Liver (tissue), 9 donors: Measurements from ENCODE around the gene URI1. TPM values are rescaled to one million over a fixed set of nuclear protein-coding genes. Genes with fewer than 3 reads are reported as not detected.

Experiments
- DNase-seq: peaks from one replicate; pipeline ENCODE4 v3.0.0-alpha.2; 2017; ENCODE audit warnings: low spot score
- H3K27ac ChIP-seq, 2 donors: one replicate each; pipeline ENCODE4 v1.7.0; 2013; ENCODE audit warnings: inconsistent platforms in 2 of 2, low read length in 2 of 2, control low read depth in 1 of 2, low read depth in 1 of 2, mild to moderate bottlenecking in 1 of 2
- H3K27me3 ChIP-seq, 4 donors: one replicate each; pipeline versions ENCODE4 v1.6.1 to v1.7.0; 2013; ENCODE audit warnings: low read length in 3 of 4, inconsistent platforms in 1 of 4, mild to moderate bottlenecking in 1 of 4, moderate library complexity in 1 of 4; ENCODE audit not compliant: control insufficient read depth in 4 of 4, insufficient read depth in 4 of 4
- H3K36me3 ChIP-seq, 4 donors: one replicate each; pipeline versions ENCODE4 v1.6.1 to v1.7.0; 2013; ENCODE audit warnings: low read length in 3 of 4, mild to moderate bottlenecking in 3 of 4, low read depth in 1 of 4, moderate library complexity in 1 of 4; ENCODE audit not compliant: control insufficient read depth in 4 of 4, insufficient read depth in 3 of 4
- H3K4me1 ChIP-seq, 4 donors: one replicate each; pipeline versions ENCODE4 v1.6.1 to v1.7.0; 2013; ENCODE audit warnings: low read length in 3 of 4, mild to moderate bottlenecking in 3 of 4, moderate library complexity in 1 of 4; ENCODE audit not compliant: control insufficient read depth in 4 of 4, insufficient read depth in 4 of 4
- H3K4me3 ChIP-seq, 3 donors: one replicate each; pipeline versions ENCODE4 v1.6.1 to v1.7.0; 2013; ENCODE audit warnings: low read length in 3 of 3, control low read depth in 1 of 3, low read depth in 1 of 3, mild to moderate bottlenecking in 1 of 3
- H3K9ac ChIP-seq, 2 donors: one replicate each; pipeline ENCODE4 v1.7.0; 2013; ENCODE audit warnings: low read length in 2 of 2, mild to moderate bottlenecking in 2 of 2, moderate library complexity in 2 of 2, control low read depth in 1 of 2, low read depth in 1 of 2
- H3K9me3 ChIP-seq, 4 donors: one replicate each; pipeline versions ENCODE4 v1.6.1 to v1.7.0; 2013; ENCODE audit warnings: low read length in 3 of 4; ENCODE audit not compliant: control insufficient read depth in 4 of 4
- EGR1 ChIP-seq, 2 donors: IDR thresholded peaks; 2 replicates each; pipeline ENCODE4 v1.6.1; 2016 to 2018; ENCODE audit warnings: antibody characterized with exemption in 2 of 2, low read depth in 2 of 2
- FOXA1 ChIP-seq: IDR thresholded peaks from 2 replicates; pipeline ENCODE4 v1.6.1; 2016; ENCODE audit warnings: antibody characterized with exemption
- FOXA2 ChIP-seq: IDR thresholded peaks from 2 replicates; pipeline ENCODE4 v1.6.1; 2016; ENCODE audit warnings: antibody characterized with exemption
- GABPA ChIP-seq, 2 donors: IDR thresholded peaks in 1 of 2; conservative IDR thresholded peaks in 1 of 2; 2 replicates each; pipeline ENCODE4 v1.6.1; 2016; ENCODE audit warnings: antibody characterized with exemption in 2 of 2, mild to moderate bottlenecking in 1 of 2, moderate library complexity in 1 of 2
- HNF4G ChIP-seq: IDR thresholded peaks from 2 replicates; pipeline ENCODE4 v1.6.1; 2016; ENCODE audit warnings: antibody characterized with exemption
- JUND ChIP-seq, 2 donors: IDR thresholded peaks; 2 replicates each; pipeline ENCODE4 v1.6.1; 2016; ENCODE audit warnings: antibody characterized with exemption in 2 of 2
- RAD21 ChIP-seq, 2 donors: IDR thresholded peaks; 2 replicates each; pipeline ENCODE4 v1.6.1; 2016; ENCODE audit warnings: antibody characterized with exemption in 2 of 2, mild to moderate bottlenecking in 2 of 2
- RXRA ChIP-seq, 2 donors: IDR thresholded peaks; 2 replicates each; pipeline ENCODE4 v1.6.1; 2017 to 2018; ENCODE audit warnings: antibody characterized with exemption in 2 of 2, mild to moderate bottlenecking in 1 of 2
- SP1 ChIP-seq: IDR thresholded peaks from 2 replicates; pipeline ENCODE4 v1.6.1; 2018; ENCODE audit warnings: antibody characterized with exemption, mild to moderate bottlenecking
- TAF1 ChIP-seq: conservative IDR thresholded peaks from 2 replicates; pipeline ENCODE4 v1.6.1; 2016; ENCODE audit warnings: antibody characterized with exemption, mild to moderate bottlenecking
- YY1 ChIP-seq: IDR thresholded peaks from 2 replicates; pipeline ENCODE4 v1.6.1; 2016; ENCODE audit warnings: antibody characterized with exemption, mild to moderate bottlenecking
- WGBS: extraction: QIAGEN DNeasy Blood & Tissue Kit; methylation state at CpG from one replicate; pipeline ENCODE4 v1.1.7; 2013; 5-methylcytosine and 5-hydroxymethylcytosine counted together
- polyA plus RNA-seq, 2 donors: library from polyadenylated mRNA; stranded (reverse) in 1 of 2; unstranded in 1 of 2; fragments of 200-250 nt in 1 of 2; fragments of >200 nt in 1 of 2; fragmentation: Nextera tagmentation in 1 of 2; extraction: Ambion mirVana in 1 of 2; gene quantifications; one replicate each; pipeline versions ENCODE4 v1.2.1 to v1.2.3, GENCODE V29; 2013 to 2015
- total RNA-seq, 2 donors: library from RNA; depleted of rRNA; stranded (reverse); fragments of >200 nt; gene quantifications; one replicate each; pipeline ENCODE4 v1.2.3, GENCODE V29; 2014
- TF ChIP-seq, protein P1 (sequence below): fragments of 150-350 bp; IDR thresholded peaks from 2 replicates; pipeline ENCODE4 v1.5.1; 2017; ENCODE audit warnings: improper control_type of control experiment, low read depth, low read length; ENCODE audit not compliant: missing input control
- TF ChIP-seq, protein P2 (sequence below): IDR thresholded peaks from 2 replicates; pipeline ENCODE4 v1.6.1; 2016; ENCODE audit warnings: antibody characterized with exemption
- TF ChIP-seq, protein P3 (sequence below): IDR thresholded peaks from 2 replicates; pipeline ENCODE4 v1.6.1; 2016; ENCODE audit warnings: antibody characterized with exemption
- TF ChIP-seq, protein P4 (sequence below): IDR thresholded peaks from 2 replicates; pipeline ENCODE4 v1.6.1; 2016; ENCODE audit warnings: antibody characterized with exemption, mild to moderate bottlenecking
- TF ChIP-seq, protein P5 (sequence below): IDR thresholded peaks from 2 replicates; pipeline ENCODE4 v1.6.1; 2016; ENCODE audit warnings: antibody characterized with exemption
- donor health status: healthy.
- donor health status: healthy.
- donor health status: healthy.
- donor health status: healthy.
- donor health status: healthy.

Gene URI1
- total and polyA plus RNA-seq, 4 donors: 12.2 to 29.5 (median 15.7) TPM

DNA sequence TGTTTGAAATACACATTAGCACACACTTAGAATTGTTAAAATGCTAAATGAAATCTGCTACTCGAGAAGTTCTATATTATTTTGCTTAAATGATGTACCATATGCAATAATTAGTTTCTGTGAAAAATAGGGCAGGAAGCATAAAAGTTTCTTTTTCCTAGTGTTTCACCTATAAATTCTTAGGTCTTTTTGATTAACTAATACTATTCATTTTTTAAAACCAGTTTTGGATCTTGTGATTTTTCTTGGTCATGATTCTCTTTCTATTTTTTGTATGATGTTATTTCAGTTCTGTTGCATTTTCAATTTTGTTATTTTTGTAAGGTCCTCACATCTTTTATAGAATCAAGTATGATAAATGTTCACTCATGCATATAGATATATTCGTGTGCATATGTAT lies 66.1 kb downstream of the URI1 start:
- no peaks in the 10 kb centered on the region for H3K4me1 ChIP-seq
- 97% methylated on average over 2 of the region's 2 CpGs for WGBS
- H3K36me3 ChIP-seq: peaks cover 0 to 20% (median 15%) of the 10 kb centered on the region in 4 donors
- no peak for DNase-seq
- H3K9ac ChIP-seq: no peak overlapping the region
- H3K4me3 ChIP-seq: no peak overlapping the region
- H3K9me3 ChIP-seq: no peaks in the 10 kb centered on the region
- no peak overlapping the region for H3K27ac ChIP-seq
- TF ChIP-seq, protein P1, sequence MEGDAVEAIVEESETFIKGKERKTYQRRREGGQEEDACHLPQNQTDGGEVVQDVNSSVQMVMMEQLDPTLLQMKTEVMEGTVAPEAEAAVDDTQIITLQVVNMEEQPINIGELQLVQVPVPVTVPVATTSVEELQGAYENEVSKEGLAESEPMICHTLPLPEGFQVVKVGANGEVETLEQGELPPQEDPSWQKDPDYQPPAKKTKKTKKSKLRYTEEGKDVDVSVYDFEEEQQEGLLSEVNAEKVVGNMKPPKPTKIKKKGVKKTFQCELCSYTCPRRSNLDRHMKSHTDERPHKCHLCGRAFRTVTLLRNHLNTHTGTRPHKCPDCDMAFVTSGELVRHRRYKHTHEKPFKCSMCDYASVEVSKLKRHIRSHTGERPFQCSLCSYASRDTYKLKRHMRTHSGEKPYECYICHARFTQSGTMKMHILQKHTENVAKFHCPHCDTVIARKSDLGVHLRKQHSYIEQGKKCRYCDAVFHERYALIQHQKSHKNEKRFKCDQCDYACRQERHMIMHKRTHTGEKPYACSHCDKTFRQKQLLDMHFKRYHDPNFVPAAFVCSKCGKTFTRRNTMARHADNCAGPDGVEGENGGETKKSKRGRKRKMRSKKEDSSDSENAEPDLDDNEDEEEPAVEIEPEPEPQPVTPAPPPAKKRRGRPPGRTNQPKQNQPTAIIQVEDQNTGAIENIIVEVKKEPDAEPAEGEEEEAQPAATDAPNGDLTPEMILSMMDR: no peak
- TF ChIP-seq FOXA2 (no peak), TAF1 (no peak), JUND (IDR thresholded peaks at IDR 0.05) (no peak), FOXA1 (no peak), YY1 (no peak), GABPA (IDR thresholded peaks at IDR 0.05 in 1 of 2, conservative IDR thresholded peaks at IDR 0.05 in 1 of 2) (no peak), HNF4G (no peak)
- TF ChIP-seq, protein P2, sequence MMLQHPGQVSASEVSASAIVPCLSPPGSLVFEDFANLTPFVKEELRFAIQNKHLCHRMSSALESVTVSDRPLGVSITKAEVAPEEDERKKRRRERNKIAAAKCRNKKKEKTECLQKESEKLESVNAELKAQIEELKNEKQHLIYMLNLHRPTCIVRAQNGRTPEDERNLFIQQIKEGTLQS: no peak
- TF ChIP-seq, protein P3, sequence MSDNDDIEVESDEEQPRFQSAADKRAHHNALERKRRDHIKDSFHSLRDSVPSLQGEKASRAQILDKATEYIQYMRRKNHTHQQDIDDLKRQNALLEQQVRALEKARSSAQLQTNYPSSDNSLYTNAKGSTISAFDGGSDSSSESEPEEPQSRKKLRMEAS: no peak
- no peaks in the 10 kb centered on the region for H3K27me3 ChIP-seq

DNA sequence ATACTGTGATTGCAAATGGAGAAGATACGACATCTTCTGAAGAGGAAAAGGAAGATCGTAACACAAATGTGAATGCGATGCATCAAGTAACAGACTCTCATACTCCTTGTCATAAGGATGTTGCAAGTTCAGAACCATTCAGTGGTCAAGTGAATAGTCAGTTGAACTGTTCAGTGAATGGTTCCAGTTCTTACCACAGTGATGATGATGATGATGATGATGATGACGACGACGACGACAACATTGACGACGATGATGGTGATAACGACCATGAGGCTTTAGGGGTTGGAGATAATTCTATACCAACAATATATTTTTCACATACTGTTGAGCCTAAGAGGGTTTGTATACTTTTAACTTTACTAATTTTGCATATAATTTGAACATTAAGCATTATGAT lies 67.0 kb downstream of the URI1 start:
- H3K9ac ChIP-seq: no peak overlapping the region
- peaks cover 0 to 20% (median 15%) of the 10 kb centered on the region in 4 donors for H3K36me3 ChIP-seq
- H3K27ac ChIP-seq: no peak overlapping the region
- no peak overlapping the region for H3K4me3 ChIP-seq
- no peaks in the 10 kb centered on the region for H3K4me1 ChIP-seq
- no peak for TF ChIP-seq SP1
- TF ChIP-seq, protein P4, sequence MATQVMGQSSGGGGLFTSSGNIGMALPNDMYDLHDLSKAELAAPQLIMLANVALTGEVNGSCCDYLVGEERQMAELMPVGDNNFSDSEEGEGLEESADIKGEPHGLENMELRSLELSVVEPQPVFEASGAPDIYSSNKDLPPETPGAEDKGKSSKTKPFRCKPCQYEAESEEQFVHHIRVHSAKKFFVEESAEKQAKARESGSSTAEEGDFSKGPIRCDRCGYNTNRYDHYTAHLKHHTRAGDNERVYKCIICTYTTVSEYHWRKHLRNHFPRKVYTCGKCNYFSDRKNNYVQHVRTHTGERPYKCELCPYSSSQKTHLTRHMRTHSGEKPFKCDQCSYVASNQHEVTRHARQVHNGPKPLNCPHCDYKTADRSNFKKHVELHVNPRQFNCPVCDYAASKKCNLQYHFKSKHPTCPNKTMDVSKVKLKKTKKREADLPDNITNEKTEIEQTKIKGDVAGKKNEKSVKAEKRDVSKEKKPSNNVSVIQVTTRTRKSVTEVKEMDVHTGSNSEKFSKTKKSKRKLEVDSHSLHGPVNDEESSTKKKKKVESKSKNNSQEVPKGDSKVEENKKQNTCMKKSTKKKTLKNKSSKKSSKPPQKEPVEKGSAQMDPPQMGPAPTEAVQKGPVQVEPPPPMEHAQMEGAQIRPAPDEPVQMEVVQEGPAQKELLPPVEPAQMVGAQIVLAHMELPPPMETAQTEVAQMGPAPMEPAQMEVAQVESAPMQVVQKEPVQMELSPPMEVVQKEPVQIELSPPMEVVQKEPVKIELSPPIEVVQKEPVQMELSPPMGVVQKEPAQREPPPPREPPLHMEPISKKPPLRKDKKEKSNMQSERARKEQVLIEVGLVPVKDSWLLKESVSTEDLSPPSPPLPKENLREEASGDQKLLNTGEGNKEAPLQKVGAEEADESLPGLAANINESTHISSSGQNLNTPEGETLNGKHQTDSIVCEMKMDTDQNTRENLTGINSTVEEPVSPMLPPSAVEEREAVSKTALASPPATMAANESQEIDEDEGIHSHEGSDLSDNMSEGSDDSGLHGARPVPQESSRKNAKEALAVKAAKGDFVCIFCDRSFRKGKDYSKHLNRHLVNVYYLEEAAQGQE: no peak
- TF ChIP-seq TAF1: no peak
- TF ChIP-seq, protein P5, sequence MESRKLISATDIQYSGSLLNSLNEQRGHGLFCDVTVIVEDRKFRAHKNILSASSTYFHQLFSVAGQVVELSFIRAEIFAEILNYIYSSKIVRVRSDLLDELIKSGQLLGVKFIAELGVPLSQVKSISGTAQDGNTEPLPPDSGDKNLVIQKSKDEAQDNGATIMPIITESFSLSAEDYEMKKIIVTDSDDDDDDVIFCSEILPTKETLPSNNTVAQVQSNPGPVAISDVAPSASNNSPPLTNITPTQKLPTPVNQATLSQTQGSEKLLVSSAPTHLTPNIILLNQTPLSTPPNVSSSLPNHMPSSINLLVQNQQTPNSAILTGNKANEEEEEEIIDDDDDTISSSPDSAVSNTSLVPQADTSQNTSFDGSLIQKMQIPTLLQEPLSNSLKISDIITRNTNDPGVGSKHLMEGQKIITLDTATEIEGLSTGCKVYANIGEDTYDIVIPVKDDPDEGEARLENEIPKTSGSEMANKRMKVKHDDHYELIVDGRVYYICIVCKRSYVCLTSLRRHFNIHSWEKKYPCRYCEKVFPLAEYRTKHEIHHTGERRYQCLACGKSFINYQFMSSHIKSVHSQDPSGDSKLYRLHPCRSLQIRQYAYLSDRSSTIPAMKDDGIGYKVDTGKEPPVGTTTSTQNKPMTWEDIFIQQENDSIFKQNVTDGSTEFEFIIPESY: no peak
- TF ChIP-seq FOXA2: no peak
- TF ChIP-seq, protein P3: no peak
- TF ChIP-seq, protein P2: no peak
- no peak for TF ChIP-seq RXRA (IDR thresholded peaks at IDR 0.05)
- no peak for TF ChIP-seq EGR1 (IDR thresholded peaks at IDR 0.05; ENCODE audit: low read depth in 2 of 2)
- TF ChIP-seq RAD21 (IDR thresholded peaks at IDR 0.05): no peak
- TF ChIP-seq HNF4G: no peak
- no peak for DNase-seq
- no peaks in the 10 kb centered on the region for H3K27me3 ChIP-seq
- H3K9me3 ChIP-seq: no peaks in the 10 kb centered on the region
- WGBS: 97% methylated on average over 10 of the region's 10 CpGs
